HepG2 (cell line): ENCODE measurements around the gene ENO1. TPM values are rescaled to one million over a fixed set of nuclear protein-coding genes. Genes with fewer than 3 reads are reported as not detected.
A peak's percentile ranks its signal among the peaks of the same experiment; 100 is the strongest.

Source experiments
- ATAC-seq: fragments of 200-7000 bp; cut with Tn5 transposase; 3 replicates; pipeline ENCODE4 v1.9.1; 2020; ENCODE audit warnings: mild to moderate bottlenecking, moderate library complexity
- BruUV-seq: library from RNA; stranded (reverse); fragments of 400-500 nt; replicated peaks from 2 replicates; lab custom pipeline; 2021; lab: Mats Ljungman, UMichigan
- CTCF ChIA-PET: fragments of 300-600 bp; formaldehyde crosslinking; extraction: SDS; loops from one replicate; lab custom pipeline; 2021; ENCODE audit warnings: low total read pairs, inconsistent platforms, low intra/inter-chr PET ratio; lab: Yijun Ruan, JAX
- POLR2A ChIA-PET: fragments of 350-600 bp; sonication (Branson Sonifier 250); formaldehyde crosslinking; loops from one replicate; lab custom pipeline; 2020; ENCODE audit warnings: antibody characterized with exemption, inconsistent platforms; lab: Yijun Ruan, JAX
- DNase-seq: peaks from one replicate; pipeline ENCODE4 v3.0.0-alpha.2; 2015; ENCODE audit warnings: low spot score
- FAIRE-seq: peaks from 3 replicates; lab custom pipeline; 2011; peaks lifted over from hg19 to GRCh38; lab: Jason Lieb, UNC
- H2AFZ ChIP-seq: one replicate; pipeline ENCODE4 v1.6.1; 2011; ENCODE audit warnings: low read length, inconsistent platforms
- H3K27ac ChIP-seq: fragments of 300-600 bp; 3 replicates; pipeline ENCODE4 v1.8.0; 2011; ENCODE audit warnings: mixed run types, mild to moderate bottlenecking, mixed read lengths, low read length, inconsistent platforms; ENCODE audit not compliant: insufficient read depth; ENCODE audit errors: extremely low read length
- H3K27me3 ChIP-seq, 2 experiments: fragments of 200-600 bp in 1 of 2; 2 replicates in 1 of 2; 3 replicates in 1 of 2; pipeline versions ENCODE4 v1.6.0 to v1.8.0; 2011; ENCODE audit warnings: low read length in 2 of 2, mild to moderate bottlenecking in 2 of 2, moderate library complexity in 2 of 2, inconsistent platforms in 1 of 2; ENCODE audit not compliant: insufficient read depth in 2 of 2, control insufficient read depth in 1 of 2
- H3K36me3 ChIP-seq, 2 experiments: fragments of 200-600 bp in 1 of 2; replicated peaks in 1 of 2; 2 replicates in 1 of 2; 3 replicates in 1 of 2; pipeline versions ENCODE4 v1.5.1 to v1.8.0; 2011; ENCODE audit warnings: low read length in 2 of 2, inconsistent platforms in 1 of 2; ENCODE audit not compliant: insufficient read depth in 2 of 2, control insufficient read depth in 1 of 2
- H3K4me1 ChIP-seq: 2 replicates; pipeline ENCODE4 v1.5.1; 2012; ENCODE audit warnings: low read length, inconsistent platforms; ENCODE audit not compliant: insufficient read depth
- H3K4me2 ChIP-seq: 2 replicates; pipeline ENCODE4 v1.6.0; 2011; ENCODE audit warnings: low read depth, low read length, inconsistent platforms
- H3K4me3 ChIP-seq, 3 experiments: fragments of 200-600 bp in 1 of 3; sonication (generic), shearing (Covaris generic) in 1 of 3; replicated peaks in 1 of 3; 2 replicates each; pipeline ENCODE4 v1.5.1; 2011 to 2016; ENCODE audit warnings: low read length in 3 of 3, inconsistent platforms in 2 of 3, low read depth in 2 of 3, mild to moderate bottlenecking in 2 of 3, control low read depth in 1 of 3, mixed read lengths in 1 of 3; ENCODE audit not compliant: insufficient read depth in 1 of 3
- H3K79me2 ChIP-seq: one replicate; pipeline ENCODE4 v1.6.1; 2011; ENCODE audit warnings: low read length, inconsistent platforms; ENCODE audit not compliant: insufficient read depth
- H3K9ac ChIP-seq: 2 replicates; pipeline ENCODE4 v1.6.0; 2011; ENCODE audit warnings: mild to moderate bottlenecking, low read depth, low read length, inconsistent platforms; ENCODE audit not compliant: insufficient read depth
- H3K9me3 ChIP-seq: 2 replicates; pipeline ENCODE4 v1.5.1; 2012; ENCODE audit warnings: mild to moderate bottlenecking, low read length
- H4K20me1 ChIP-seq: 2 replicates; pipeline ENCODE4 v1.6.0; 2011; ENCODE audit warnings: inconsistent platforms, mild to moderate bottlenecking, low read length, moderate library complexity; ENCODE audit not compliant: insufficient read depth
- BCL3 ChIP-seq: sonication (generic); formaldehyde crosslinking; IDR thresholded peaks from 2 replicates; pipeline ENCODE4 v1.5.1; 2020; ENCODE audit warnings: mild to moderate bottlenecking, missing genetic modification reagents, moderate library complexity
- ELF3 ChIP-seq: IDR thresholded peaks from 2 replicates; pipeline ENCODE4 v1.6.1; 2016; ENCODE audit warnings: missing genetic modification reagents, missing compliant biosample characterization
- FOSL2 ChIP-seq: sonication (generic); formaldehyde crosslinking; IDR thresholded peaks from 2 replicates; pipeline ENCODE4 v1.4.0; 2020; ENCODE audit warnings: missing genetic modification reagents
- FOXP4 ChIP-seq: sonication (generic); formaldehyde crosslinking; IDR thresholded peaks from 2 replicates; pipeline ENCODE4 v1.4.0; 2020; ENCODE audit warnings: missing genetic modification reagents
- LCORL ChIP-seq, 2 experiments: fragments of 450-650 bp in 1 of 2; sonication (generic) in 1 of 2; formaldehyde crosslinking in 1 of 2; IDR thresholded peaks; 2 replicates each; pipeline versions ENCODE4 v1.5.0 to v1.6.1; 2017 to 2020; ENCODE audit warnings: antibody characterized with exemption in 1 of 2, missing genetic modification reagents in 1 of 2
- MED1 ChIP-seq: sonication (generic); formaldehyde crosslinking; IDR thresholded peaks from 2 replicates; pipeline ENCODE4 v1.4.0; 2020; ENCODE audit warnings: missing genetic modification reagents
- NKX3-1 ChIP-seq: sonication (generic); formaldehyde crosslinking; IDR thresholded peaks from 2 replicates; pipeline ENCODE4 v1.5.0; 2020; ENCODE audit warnings: missing genetic modification reagents
- SMARCE1 ChIP-seq: fragments of 450-650 bp; IDR thresholded peaks from 2 replicates; pipeline ENCODE4 v1.6.1; 2017; ENCODE audit warnings: borderline replicate concordance
- TEAD3 ChIP-seq: optimal IDR thresholded peaks from 2 replicates; pipeline ENCODE3; 2016; ENCODE audit warnings: borderline replicate concordance
- ZNF644 ChIP-seq: IDR thresholded peaks from 2 replicates; pipeline ENCODE4 v1.6.1; 2016; ENCODE audit warnings: low read depth
- WGBS: methylation state at CpG from one replicate; pipeline ENCODE4 v1.1.6; 2017; ENCODE audit warnings: low lambda C conversion rate; 5-methylcytosine and 5-hydroxymethylcytosine counted together
- in situ Hi-C: cut with HindIII; loops from 2 replicates; pipeline ENCODE4 v1.10.0; 2017; ENCODE audit warnings: low pct_unique_long_range_greater_than_20kb; ENCODE audit not compliant: extremely low pct_ligation_motif_present
- intact Hi-C: fragments of 100-400 bp; cut with micrococcal nuclease; formaldehyde crosslinking; loops from one replicate; pipeline ENCODE4 v1.10.0; 2022; ENCODE audit not compliant: unreplicated experiment
- polyA plus RNA-seq, 8 experiments: library from polyadenylated mRNA; depleted of rRNA in 3 of 8; stranded (reverse) in 7 of 8; unstranded in 1 of 8; fragments of >200 nt; fragmentation: Illumina TruSeq in 4 of 8; extraction: Trizol in 4 of 8; gene quantifications; 2 replicates each; pipeline versions ENCODE4 v1.2.1 to v1.2.3, GENCODE V29; 2011 to 2016; ENCODE audit warnings: low read depth in 4 of 8, missing spikeins in 1 of 8, mixed read lengths in 1 of 8; ENCODE audit not compliant: insufficient read depth in 1 of 8
- total RNA-seq, 5 experiments: library from RNA; depleted of rRNA; stranded (reverse); fragments of >200 nt; fragmentation: Illumina TruSeq; extraction: Trizol; gene quantifications; 2 replicates each; pipeline ENCODE4 v1.2.3, GENCODE V29; 2016; ENCODE audit warnings: low read depth in 1 of 5

The ENO1 gene
- total and polyA plus RNA-seq, 2 of the 13 experiments (the other 11 are each of a cell fraction or from before 2014, with no cell fraction given), result 1,559 to 3,103 TPM

- WGBS, result 41% methylated on average over 6 of the region's 6 CpGs
- Histone ChIP-seq H3K27me3 (no peaks in the 10 kb centered on the region), H3K4me2 (0 out of 2 replicates have a peak overlapping the region, but pooled peaks have one; percentile 13), H2AFZ (no peak overlapping the region), H3K27ac (no peak overlapping the region), H3K9me3 (no peaks in the 10 kb centered on the region), H3K79me2 (no peaks in the 10 kb centered on the region), H3K36me3 (no peaks in the 10 kb centered on the region), H4K20me1 (no peaks in the 10 kb centered on the region), H3K9ac (no peak overlapping the region), H3K4me3 (no peak overlapping the region), H3K4me1 (peaks cover 54% of the 10 kb centered on the region)
- peak; percentile 66 for ATAC-seq
- peak; percentile 68 for DNase-seq
- ChIA-PET CTCF (no interaction called here), POLR2A (no interaction called here)
- intact Hi-C loops, result no loop called here
- in situ Hi-C loops, result no loop called here
- no TSS peak for BruUV-seq
- no peak for FAIRE-seq
- peak; percentile 9; the same call in 1 of the 2 replicates for TF ChIP-seq ZNF644 (CRISPR knock-in tag)
- TF ChIP-seq TEAD3 (CRISPR knock-in tag), result peak; percentile 97
- TF ChIP-seq MED1 (CRISPR knock-in tag), result 0 out of 2 replicates have a peak, but pooled peaks have one; percentile 31
- no peak for TF ChIP-seq LCORL (IDR thresholded peaks at IDR 0.05)
- peak; percentile 55; the same call in 1 of the 2 replicates for TF ChIP-seq LCORL (CRISPR knock-in tag; IDR thresholded peaks at IDR 0.05)
- peak; percentile 55 for TF ChIP-seq FOSL2 (CRISPR knock-in tag)
- TF ChIP-seq FOXP4 (CRISPR knock-in tag), result 0 out of 2 replicates have a peak, but pooled peaks have one; percentile 17
- no peak for TF ChIP-seq SMARCE1
- TF ChIP-seq NKX3-1, result 0 out of 2 replicates have a peak, but pooled peaks have one; percentile 25
- 0 out of 2 replicates have a peak, but pooled peaks have one; percentile 38 for TF ChIP-seq ELF3
- no peak for TF ChIP-seq BCL3 (CRISPR knock-in tag)
These were observed 25.6 kb upstream of the ENO1 start for GRCh38 chr1:8903908-8904650.
